Ureter (tissue), 1 donor: Measurements from ENCODE around the gene PLCZ1. TPM values are rescaled to one million over a fixed set of nuclear protein-coding genes. Genes with fewer than 3 reads are reported as not detected.
"Not testable (repeated sequence)": the region's sequence is repeated elsewhere in the genome, so short reads cannot be mapped to it uniquely, and the experiment has no call there.

ENCODE experiments used
- DNase-seq: peaks from one replicate; pipeline ENCODE4 v3.0.0-alpha.2; 2020; ENCODE audit warnings: low spot score
- total RNA-seq: library from RNA; stranded (reverse); gene quantifications from one replicate; pipeline ENCODE4 v1.2.4, GENCODE V29; 2023
- donor health status: DM: yes; HTN: yes; CAD: no.

The PLCZ1 gene
- total RNA-seq, 1 donor from 2014 or later, result not detected

DNA sequence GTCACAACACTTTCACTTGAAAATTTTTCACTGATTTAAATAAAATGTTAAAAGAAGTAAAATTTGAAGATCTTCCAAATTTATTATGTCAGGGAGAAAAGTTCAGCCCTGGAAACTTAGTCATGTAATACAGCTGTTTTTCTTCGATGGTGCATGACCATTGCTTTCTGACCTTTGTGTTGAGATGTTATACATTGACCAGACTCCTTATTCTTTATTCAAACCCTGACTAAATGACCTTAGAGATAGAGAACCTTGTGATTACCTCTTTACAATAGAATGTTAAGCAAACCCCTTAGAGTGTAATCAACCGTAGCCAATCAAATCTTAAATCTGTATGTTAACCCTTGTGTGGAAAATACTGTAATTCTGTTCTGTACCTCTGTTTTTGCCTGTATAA, 34.5 kb downstream of the PLCZ1 start:
- DNase-seq, result no peak

DNA sequence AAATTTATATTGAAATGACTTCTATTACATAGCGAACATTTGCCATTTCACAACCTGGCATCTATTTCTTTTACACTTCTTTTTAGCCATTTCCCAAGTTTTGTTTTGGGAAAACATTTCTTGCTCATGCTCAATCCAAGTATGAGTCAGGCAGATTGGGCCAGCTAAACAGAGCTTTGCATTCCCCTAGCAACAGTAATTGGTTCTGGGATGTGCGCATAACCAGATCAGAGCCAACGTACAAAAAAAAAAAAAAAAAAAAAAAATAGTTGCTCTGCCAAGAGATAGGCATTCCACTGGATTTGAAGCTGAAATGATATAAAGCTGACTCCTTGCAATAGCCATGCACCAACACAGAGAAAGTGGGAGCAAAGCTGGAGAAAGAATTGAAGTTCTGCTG, 37.5 kb downstream of the PLCZ1 start:
- no peak for DNase-seq

DNA sequence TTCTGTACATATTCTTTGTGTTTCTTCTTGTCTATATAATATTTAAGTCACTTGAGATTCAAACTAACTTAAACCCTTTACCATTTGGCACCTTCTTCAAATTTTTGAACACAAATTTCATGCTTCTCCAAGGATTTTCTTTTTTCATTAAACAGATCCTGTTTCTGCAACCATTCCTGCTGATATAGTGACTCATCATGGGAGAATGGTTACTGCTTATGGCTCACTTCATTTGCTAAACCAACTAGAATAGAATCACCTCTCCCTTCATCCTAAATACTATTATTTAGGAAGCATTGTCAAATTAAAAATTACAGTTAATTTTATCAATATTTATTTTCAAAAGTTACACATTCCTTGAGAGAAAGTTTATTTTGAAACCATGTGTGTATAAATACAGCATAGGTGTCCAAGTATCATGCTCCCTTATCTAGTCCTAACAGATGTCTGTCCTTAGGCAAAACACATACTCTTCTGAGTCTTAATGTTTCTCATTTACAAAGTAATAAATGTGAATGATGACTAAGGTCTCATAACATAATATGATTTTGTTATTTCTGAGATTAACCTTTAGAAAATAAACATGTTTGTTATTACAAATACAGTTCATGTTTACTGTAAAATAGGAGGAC, 40.7 kb downstream of the PLCZ1 start:
- DNase-seq, result no peak

DNA sequence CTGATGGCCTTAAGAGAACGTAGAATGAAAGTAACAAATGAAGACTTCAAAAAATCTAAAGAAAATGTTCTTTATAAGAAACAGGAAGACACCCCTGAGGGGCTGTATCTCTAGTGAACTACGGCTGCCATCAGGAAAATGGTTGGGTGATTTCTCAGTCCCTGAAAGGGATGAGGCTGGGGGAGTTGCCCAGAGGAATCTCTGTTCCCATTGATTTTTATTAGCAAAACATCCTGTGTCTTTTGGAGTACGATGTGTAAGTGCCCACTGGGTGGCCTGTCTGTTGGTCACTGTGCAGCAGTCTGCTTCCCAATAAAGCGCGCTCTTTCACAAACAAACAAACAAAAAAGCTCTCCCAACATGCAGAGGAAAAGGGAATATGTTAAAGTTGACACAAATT, 43.8 kb downstream of the PLCZ1 start:
- DNase-seq, result not testable (repeated sequence)

DNA sequence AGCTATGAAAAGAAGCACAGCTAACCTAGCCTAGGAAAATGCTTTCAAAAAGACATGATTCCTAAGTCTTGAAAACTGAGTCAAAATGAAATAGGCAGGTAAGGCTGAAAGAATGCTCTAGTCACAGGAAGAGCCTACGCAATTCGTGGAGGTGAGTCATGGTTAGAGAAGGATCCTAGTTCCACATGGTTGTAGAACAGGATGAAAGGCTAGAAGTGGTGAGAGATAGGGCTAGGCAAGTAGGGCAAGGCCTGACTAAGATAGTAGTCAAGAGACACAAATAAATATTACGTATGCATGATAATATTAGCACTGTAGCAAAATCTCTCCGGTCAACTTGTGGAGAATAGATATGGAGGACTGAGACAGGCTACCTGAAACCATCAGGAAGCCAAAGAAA, 47.2 kb downstream of the PLCZ1 start:
- DNase-seq, result no peak

DNA sequence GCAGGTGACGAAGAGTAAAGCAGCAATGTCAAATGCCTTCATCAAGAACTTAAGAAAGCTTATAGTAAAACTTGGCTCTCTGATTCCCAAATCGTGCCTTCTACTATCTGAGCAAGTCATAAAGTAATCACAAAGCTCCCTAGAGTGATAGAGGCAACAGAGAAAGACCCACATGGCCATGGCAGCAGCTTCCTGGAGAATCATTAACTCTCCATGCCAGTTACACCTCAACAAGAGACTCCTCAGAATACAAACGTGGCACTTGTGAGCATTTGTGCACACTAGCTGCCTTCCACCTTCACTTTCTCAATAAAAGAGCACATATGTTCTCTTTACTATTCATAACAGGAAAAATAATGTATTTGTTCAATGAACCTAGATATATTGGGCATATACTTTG, 48.0 kb downstream of the PLCZ1 start:
- DNase-seq, result no peak

DNA sequence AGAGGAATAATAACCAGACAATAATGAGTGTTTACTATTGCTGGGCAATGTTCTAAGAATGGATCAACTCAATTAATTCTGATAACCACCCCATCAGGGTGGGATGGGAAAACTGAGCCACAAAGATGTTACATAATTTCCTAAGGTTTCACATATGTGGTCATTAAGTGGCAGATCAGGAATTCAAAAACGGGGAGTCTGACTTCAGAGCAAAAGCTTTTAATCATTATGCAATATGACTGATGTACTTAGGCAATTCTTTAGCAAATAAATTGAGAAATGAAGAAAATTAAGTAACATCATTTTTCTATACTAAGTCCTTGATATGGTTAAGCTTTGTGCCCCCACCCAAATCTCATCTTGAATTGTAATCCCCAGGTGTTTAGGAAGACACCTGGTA, 53.4 kb downstream of the PLCZ1 start:
- DNase-seq, result no peak

DNA sequence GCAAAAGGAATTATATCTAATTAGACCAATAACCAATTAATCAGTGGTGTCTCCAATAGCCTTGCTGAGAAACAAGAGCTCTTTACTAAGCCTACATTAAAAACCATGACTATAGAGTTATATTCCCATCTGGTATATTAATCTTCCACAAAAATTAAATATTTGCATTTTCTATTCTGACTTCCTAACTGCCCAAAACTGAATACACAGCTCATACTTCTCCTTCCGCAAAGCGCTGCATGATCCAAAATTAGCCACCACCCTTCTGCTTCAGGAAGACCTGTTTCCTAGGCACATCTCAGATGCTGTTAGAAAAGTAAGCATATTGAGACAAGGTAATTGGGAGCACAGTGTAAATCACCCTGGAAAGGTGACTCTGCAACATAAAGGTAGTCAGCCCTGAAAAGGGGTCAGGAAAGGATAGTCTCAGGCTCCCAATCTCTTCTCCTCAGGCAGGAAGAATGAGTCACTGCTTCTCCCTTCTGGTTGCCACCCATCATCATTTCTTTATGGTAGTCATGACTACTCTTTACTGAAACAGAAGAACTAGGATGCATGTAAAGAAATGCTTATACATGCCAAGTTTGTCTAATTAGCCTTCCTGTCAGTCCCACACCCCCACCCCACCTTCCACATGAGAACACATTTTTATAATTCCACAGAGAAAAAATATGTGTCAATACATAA, 54.3 kb downstream of the PLCZ1 start:
- no peak for DNase-seq

DNA sequence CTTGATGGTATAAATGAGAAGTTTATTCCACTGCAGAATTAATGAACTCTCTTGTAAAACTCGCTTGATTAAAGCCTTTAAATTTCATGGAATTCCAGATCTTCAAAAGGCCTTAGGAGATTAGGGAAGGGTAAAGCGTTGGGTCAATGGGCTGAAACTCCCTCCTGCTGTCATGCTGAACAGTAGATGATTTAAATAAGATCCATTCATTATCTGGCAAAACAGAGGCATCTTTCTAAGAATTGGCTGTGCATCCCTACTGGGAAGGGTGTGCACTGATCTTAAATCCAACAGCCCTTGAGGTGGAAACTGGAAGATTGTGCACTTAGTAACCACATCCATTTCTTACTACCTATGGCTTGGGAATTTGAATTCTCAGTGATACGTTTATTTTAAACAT, 56.0 kb downstream of the PLCZ1 start:
- no peak for DNase-seq

DNA sequence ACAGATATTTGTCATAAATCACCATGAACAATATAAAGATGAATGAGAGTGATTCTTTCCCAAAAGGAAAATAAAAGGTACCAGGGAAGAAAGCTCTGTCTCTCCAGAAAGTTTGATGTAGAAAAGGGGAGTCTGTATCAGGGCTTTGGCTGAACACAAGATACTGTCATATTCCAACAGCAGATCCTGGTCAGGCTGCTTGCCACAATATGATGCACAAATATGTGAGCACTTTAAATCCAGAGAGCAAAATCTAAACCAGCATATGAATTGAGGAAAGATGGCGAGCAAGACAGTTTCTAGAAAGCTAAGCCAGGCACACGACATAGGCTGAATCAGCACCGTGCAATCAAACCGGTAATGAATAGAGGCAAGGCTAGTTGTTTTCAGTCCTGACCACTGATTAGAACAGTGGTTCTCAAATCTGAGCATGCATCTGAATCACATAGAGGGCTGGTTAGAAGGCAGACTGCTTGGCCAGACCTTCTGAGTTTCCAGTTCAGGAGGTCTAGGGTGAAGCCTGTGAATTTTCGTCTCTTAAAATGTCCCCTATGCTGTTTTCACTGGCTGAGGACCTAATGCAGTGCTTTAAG, 60.7 kb downstream of the PLCZ1 start:
- no peak for DNase-seq

DNA sequence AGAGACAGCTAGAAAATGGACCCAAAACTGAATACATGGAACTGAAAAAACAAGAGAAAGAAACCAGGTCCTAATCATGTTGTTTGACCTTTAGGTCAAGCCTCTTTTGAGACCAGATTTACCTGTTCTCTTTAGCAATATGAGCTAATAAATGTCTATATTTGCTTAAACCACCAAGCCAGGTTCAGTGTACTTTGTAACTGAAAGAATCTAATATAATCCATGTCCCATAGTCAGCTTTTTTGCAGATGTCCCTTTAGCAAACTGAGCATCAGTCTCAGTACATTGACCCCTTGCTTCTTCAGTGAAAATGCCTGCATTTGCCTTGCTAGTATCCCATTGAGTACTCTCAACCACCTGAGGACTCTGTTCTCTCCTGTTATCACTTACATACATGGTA, 61.7 kb downstream of the PLCZ1 start:
- no peak for DNase-seq

DNA sequence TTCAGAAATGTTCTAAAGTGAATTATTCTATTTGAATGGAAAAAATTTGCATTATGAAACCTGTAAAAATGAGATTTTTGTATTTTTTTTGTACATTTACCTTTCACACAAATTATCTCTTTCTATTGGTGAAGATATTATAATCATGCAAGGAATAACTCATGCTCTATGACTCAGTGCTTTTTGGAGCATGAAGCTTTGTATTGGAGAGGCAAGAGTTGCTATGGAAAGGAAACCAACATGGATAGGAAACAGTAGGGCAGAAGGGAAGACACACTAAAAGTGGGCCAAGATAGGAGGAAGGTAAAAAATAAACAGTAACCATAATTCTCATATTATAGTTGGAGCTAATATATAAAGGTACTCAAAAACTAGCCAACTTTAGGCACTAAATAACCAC, 79.0 kb downstream of the PLCZ1 start:
- no peak for DNase-seq

DNA sequence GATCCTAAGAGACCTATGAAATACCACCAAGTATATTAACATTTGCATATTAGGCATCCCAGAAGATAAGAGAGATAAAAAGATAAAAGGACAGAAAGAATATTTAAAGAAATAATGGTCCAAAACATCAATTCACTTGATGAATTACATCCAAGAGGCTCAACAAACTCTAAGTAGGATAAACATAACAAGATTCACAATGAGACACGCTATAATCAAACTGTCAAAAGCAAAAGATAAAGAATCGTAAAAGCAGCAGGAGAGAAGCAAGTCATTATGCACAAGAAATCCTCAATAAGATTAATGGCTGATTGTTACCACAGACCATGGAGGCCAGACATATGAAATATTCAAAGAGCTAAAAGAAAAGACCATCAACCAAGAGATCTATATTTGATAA, 79.6 kb downstream of the PLCZ1 start:
- no peak for DNase-seq

DNA sequence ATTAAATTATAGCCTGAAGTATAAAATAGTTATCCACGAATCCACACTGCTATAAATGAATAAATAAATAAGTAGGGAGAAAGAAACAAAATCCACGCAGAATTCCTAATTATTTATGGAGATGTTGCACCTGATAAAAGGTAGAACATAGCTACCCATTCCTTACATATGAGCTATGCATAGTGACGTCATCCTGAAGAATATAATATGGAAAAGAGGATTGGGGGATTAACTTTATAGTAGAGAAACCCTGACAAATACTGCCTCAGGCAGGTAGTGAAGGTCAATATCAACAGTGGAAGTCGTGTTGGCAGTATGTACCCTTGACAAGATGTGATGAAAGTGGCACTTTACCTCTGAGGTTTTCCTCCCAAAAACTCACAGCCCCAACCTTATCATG, 82.5 kb downstream of the PLCZ1 start:
- no peak for DNase-seq

DNA sequence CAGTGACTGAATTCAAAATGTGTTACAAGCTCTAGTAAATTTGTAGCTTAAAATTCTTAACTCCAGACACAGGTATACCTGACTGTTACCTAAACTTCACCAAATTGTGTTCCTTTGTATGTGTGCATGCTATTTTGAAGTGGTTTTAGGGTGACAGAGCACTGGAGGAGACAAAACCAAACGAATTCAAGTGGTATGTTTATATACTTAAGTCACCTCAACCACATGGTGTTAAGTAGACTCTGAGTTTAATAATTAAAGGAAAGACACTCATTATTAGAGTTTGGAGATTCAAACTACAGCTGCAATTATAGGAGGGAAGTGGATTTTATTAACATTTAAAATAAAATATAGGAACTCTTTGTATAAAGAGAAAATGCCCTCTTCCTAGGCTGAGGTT, 84.3 kb downstream of the PLCZ1 start:
- DNase-seq, result no peak

DNA sequence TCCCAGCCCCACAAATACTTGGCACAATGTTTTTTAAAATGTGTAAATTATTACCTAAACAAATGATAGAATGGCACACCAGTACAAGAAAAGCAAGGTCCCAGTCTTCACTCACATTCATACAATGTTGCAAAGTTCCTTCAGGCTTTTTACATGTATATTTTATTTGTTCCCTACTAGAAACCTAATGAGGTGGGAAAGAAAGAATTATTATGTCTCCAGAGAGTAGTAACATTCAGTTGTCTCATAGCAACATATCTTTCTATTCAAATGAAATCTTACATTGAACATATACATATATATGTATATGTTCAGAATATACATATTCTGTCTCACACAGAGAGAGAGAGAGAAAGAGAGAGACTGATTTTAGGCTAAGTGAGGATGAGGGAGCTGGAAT, 85.2 kb downstream of the PLCZ1 start:
- no peak for DNase-seq

DNA sequence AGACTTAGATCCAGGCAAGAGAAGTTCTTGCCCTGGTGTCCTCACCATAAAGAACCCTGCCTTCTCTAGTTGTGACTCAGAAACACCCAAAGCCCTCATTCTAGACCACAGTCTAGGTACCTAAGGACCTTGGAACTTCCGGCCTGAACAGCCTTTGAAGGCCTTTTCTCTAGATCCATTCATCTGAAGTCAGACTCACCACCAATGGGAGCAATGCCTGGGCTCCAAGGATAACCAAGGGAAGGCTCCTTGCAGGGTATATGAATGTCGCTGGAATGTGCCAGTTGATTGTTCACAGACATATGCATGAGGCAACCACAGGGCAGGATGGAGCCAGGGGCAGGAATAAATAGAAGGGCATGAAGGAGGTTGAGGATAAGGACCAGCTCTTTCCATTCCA, 86.3 kb downstream of the PLCZ1 start:
- DNase-seq, result no peak

DNA sequence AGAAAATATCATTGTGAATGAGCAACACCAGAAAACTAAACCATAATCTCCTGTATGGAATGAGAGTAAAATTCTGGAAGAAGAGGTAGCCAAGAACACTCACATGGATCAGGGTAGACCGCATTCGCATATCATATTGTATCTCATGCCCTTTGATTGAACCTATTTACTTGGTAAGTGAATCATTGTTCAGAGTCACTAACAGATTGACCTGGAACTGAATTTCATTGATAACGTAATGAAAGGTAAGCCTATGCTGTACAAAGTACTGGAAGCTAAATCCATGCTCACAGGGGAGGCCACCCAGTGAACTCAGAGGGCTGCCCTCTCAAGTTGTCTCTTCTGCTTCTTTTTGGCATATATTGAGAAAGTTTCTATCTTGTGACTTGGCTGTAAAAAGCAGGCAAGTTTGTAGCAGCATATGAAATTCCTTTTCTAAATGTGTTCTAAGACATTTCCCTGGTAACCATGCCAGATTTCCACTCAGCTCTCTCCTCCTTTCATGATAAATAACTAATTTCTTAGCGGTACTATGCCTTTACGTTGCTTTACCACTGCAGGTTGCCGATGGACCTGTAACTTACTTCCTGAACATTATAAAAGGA, 91.4 kb downstream of the PLCZ1 start:
- DNase-seq, result no peak

DNA sequence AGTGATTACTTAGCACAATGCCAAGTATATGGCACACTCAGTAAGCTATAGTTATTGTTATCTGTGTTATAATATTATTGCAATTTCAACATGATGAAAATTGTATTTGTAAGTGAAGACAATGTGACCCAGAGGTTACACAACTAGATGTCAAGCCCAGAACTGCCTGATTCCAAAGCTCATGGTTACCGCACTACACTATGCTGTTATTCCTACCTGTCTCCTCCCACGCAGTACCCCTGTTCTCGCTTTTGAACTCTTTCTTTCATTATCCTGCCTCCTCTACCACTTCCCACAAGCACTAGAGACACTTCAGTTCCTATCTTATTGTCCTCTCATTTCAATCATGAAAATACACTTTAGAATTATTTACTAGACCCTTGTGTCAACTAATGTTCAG, 93.2 kb downstream of the PLCZ1 start:
- no peak for DNase-seq

DNA sequence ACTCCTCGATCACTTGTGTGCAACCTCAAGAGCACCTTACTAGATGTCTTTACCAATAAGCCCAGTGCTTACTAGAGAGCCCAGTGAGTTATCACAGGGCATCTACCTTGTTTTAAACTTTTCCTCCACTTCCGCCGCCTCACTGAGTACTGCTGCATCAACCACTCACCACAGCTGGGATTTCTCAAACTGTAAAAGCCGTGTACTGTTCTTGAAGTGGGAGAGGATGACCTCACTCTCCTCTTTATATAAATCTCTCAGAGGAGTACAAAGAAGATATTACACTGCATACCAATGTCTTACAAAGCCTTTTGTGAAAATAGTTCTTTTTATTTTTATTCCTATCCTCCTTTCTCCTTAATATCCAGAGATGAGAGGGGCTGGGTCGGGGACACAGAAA, 94.1 kb downstream of the PLCZ1 start:
- no peak for DNase-seq

DNA sequence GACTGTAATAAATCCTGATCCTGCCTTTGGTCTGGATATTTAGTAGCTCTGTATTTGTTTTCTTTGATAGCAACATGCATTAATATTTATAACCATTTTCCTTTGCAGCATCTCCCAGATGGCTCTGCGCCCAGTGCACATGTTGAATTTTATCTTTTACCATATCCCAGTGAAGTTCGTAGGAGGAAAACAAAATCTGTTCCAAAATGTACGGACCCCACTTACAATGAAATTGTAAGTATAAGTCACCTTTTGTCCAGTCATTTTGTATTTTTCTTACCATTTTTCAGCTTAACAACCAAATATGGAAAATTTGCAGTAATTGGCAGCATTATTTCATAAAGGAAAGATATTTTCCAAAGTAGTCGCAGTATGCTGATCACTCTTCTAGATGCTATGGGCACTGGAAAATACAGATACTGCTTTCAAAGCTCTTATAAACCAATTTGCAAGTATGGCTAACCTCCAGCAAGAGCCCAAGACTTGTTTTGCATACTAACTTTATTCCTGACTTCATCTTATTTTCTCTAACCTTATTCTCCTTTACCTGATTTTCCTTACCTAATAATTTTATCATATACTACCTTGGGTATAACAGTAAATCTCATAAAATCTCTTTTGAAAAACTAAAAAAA, 97.4 kb downstream of the PLCZ1 start:
- no peak for DNase-seq

DNA sequence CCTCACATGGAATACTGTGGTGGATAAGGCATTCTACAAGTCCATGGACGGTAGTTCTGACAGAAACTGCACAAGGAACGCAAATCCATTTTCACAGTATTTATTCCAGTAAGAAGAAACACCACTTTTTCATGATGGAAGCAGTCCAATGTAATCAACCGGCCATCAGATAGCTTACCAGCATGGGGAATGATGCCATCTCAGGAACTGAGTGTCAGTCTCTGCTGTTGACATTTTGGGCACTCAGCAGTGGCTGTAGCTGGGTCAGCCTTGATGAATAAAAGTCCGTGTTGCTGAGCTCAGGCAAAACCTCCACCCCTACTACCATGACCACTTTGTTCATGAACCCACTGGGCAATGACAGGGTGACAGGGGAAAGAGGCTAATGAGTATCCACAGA, 103.4 kb downstream of the PLCZ1 start:
- DNase-seq, result no peak
